Measurements from ENCODE around the gene PRR5L.

DNA sequence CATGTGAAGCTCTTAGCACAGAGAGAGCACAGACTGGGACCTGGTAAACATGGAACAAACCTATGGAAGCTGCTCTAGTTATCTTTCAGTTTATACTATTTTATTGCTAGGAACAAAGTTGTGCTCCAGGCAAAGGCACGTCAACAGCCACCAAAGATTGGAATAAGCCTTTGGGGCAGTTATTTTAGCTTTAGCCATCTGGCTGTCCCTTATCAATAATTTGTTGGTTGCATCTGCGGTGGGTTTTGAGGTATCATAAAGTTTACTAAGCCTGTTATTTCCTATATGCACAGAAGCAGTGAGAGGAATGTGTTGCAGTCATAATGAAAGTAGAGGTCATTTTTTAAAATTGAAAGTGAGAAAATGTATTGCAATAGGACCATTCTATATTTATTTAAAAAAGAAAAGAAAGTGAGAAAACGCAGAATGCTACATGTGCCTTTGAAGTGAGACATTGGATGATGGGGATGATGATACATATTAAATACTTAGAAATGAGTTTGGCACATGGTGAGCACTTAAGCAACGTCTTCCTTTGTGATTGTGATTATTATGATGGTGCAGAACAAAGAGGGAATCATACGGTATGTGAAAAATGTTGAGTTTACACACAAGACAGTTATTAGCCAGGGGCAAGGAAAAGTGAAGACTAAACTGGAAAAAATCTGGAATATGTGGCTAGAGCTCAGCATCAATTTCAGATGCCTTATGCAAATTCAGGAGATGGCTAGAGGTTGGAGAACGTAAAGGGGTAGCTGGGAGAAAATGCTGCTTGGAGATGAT is 58.3 kb downstream of the PRR5L start:
- TF ChIP-seq ZNF274 (IDR thresholded peaks at IDR 0.05; ENCODE audit: low read depth, low read length) (no peak), YY1 (IDR thresholded peaks at IDR 0.05; ENCODE audit: insufficient read depth, insufficient read length) (no peak), SUZ12 (IDR thresholded peaks at IDR 0.05; ENCODE audit: extremely low read depth, insufficient read depth, insufficient read length) (no peak)

Measured in NT2/D1 (cell line).